GM18868 (cell line): ENCODE data around the gene CSNK2A2.

ENCODE experiments used
- ATAC-seq: cut with Tn5 transposase; IDR thresholded peaks from one replicate; pipeline ENCODE4 v1.9.1; 2021; ENCODE audit warnings: mild to moderate bottlenecking, moderate library complexity; ENCODE audit not compliant: unreplicated experiment

The CSNK2A2 gene

DNA sequence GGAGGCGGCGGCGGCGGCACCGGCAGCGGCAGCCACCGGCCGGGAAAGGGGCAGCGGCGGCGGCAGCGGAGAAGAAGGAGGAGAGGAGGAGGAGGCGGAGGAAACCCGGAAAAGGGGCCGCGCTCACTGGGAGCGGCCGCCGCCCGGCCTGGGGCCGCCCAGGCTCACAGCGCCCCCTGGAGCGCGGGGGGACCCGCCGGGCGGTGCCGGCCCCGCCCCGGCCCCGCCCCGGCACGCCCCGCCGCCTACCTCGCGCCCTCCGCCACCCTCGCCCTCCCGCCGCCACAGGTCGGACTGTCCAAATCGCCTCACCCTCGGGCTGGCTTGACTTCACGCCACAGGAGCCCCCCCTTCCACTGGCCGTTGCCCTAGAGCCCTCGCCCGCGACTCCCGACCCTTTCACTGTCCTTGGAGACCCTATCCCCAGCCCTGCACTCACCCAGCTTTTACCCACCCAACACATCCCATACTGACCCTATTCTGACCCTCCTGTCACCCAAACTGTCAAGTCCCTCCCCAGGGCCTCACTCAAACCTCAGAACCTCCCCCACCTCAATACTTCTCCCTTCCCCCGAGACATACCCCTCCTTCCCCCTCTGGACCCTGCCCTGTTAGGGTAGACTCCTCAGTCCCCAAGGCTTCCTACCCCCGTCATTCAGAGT is at the start of gene CSNK2A2:
TSS of gene CSNK2A2 (minus strand) at position 85 of the 662 bp plus-strand sequence. CDS start 370 bp downstream, outside the sequence.
- peak; percentile 96 for ATAC-seq

- peak; percentile 99 for ATAC-seq
Observed at GRCh38 chr16:58243528-58244004, 45.7 kb upstream of the CSNK2A2 start.

DNA sequence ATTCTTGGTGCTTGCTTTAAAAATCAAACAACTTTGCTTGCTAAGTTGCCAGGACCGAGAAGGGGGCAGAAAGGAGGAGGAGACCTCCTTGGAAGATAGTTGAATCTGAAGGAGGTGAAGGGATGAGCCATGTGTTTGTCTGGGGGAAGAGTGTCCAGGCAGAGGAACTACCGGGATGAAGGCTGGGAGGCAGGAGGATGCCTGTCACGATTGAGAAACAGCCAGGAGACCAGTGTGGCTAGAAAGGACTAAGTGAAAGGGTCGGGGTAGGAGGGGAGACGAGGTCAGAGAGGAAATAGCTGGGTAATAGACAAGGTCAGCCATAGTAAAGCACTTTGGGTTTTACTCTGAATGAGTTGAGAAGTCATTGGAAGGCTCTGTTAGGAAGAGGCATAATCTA is 38.9 kb upstream of the CSNK2A2 start:
- no peak for ATAC-seq

- ATAC-seq, result peak; percentile 99
Observed at GRCh38 chr16:58236231-58236690, 38.4 kb upstream of the CSNK2A2 start.

GRCh38 chr16:58235663-58236062 is 37.8 kb upstream of the CSNK2A2 start:
- ATAC-seq, result no peak

DNA sequence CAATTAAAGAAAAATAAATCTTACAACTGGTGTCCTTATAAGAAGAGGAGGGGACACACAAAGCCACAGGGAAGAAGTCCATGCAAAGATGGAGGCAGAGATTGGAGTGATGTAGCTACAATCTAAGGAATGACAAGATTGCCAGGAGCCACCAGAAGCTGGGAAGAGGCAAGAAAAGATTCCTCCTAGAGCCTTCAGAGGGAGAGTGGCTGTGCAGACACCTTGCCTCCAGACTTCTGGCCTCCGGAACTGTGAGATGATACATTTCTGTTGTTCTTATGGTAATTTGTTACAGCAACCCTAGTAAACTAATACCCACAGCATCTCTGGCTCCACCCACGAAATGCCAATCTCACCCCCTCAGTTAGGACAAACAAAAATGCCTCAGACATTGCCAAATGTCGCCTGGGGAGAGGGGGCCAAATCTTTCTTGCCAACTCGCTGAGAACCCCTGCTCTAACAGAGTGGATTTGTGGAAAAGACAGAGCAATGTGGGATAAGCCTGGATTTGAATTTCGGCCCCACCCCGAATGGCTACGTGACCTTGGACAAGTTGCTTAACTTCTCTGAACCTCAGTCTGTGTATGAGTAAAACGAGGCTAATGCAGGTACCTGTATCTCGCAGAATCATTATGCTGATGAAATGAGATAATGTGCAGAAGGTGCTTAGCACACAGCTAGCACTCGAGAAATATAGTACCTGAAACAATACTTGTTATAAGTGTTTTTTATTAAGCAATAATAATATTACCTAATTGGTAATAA is 37.1 kb upstream of the CSNK2A2 start:
- ATAC-seq, result no peak

DNA sequence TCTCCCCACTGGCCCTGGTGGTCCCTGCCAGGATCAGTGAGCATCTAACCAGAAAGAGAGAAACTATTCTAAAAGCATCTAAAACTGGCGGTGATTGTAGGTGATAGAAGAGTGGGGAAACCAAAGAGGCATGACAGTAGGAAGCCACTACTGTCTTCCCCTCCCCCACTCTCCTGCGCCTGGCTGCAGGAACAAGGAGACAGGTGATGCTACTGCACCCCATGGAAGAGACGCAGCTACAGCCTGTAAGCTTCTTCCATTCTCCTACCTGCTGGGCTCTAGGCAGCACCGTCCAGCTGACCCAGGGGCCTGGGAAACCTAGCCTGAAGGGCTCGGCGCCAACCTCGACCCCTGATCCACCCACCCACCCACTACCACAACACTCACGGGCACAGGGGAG is 32.4 kb upstream of the CSNK2A2 start:
- ATAC-seq, result no peak

DNA sequence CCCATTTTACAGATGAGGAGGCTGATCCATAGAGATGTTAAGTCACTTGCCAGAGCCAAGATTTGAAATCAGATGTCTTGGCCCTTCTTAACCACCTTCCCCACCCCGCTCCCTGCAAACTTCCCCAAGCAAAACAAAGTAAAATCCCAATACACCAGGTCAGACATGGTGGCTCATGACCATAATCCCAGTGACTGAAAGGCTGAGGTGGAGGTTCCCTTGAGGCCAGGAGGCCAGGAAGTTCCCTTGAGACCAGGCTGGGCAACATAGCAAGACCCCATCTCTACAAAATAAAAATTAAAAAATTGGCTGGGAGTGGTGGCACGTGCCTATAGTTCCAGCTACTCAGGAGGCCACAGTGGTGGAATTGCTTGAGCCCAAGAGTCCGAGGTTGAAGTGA is 28.9 kb upstream of the CSNK2A2 start:
- no peak for ATAC-seq

GRCh38 chr16:58225965-58226602 is 28.2 kb upstream of the CSNK2A2 start:
- no peak for ATAC-seq

GRCh38 chr16:58222532-58223316 is 24.8 kb upstream of the CSNK2A2 start:
- no peak for ATAC-seq

DNA sequence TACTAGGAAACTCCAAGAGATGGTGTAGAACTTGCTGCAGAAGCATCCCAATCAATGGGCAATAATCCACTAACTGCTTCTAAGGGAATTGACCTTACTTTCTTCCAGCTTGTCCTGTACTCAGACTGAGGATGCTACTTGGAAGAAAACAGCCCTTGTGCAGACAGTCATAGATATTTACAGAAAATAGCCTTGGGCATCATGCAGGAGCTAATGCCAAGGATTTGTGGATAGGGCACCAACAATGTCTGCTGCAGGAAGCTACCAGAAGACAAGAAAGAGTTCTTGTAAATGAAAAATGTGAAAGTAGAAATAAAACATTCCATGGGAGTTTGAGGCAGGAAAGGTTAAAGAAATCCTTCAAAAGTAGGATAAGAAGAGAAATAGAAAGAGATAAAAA is 21.5 kb upstream of the CSNK2A2 start:
- no peak for ATAC-seq

DNA sequence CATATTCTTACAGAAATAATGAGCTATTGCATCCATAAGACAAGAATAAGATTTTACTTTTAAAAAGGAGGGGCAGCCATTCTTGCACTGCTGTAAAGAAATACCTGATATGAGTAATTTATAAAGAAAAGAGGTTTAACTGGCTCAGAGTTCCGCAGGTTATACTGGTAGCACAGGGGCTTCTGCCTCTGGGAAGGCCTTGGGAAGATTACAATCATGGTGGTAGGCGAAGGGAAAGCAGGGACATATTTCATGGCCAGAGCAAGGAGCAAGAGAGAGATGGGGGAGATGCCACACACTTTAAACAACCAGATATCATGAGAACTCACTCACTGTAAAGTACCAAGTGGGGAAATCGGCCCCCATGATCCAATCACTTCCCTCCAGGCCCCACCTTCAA is 20.9 kb upstream of the CSNK2A2 start:
- ATAC-seq, result no peak

GRCh38 chr16:58217311-58217925 is 19.5 kb upstream of the CSNK2A2 start:
- ATAC-seq, result no peak

GRCh38 chr16:58212824-58213655 is 15.1 kb upstream of the CSNK2A2 start:
- peak; percentile 53 for ATAC-seq

DNA sequence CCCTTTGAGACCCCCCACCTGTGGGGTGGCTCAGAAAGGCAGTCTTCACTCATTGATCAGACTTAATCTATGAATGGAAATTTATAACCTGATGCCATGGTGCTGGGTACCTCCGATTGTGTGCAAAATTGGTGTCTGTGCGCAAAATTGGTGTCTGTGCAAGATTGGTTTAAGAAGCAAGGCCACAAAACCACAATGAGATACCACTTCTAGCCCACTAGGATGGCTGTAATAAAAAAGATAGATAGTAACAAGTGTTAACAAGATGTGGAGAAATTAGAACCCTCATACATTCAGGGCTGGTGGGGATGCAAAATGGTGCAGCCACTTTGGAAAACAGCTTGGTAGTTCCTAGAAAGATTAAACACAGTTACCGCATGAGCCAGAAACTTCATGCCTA is 13.9 kb upstream of the CSNK2A2 start:
- no peak for ATAC-seq

- no peak for ATAC-seq
Observed at GRCh38 chr16:58211245-58211644, 13.3 kb upstream of the CSNK2A2 start.

DNA sequence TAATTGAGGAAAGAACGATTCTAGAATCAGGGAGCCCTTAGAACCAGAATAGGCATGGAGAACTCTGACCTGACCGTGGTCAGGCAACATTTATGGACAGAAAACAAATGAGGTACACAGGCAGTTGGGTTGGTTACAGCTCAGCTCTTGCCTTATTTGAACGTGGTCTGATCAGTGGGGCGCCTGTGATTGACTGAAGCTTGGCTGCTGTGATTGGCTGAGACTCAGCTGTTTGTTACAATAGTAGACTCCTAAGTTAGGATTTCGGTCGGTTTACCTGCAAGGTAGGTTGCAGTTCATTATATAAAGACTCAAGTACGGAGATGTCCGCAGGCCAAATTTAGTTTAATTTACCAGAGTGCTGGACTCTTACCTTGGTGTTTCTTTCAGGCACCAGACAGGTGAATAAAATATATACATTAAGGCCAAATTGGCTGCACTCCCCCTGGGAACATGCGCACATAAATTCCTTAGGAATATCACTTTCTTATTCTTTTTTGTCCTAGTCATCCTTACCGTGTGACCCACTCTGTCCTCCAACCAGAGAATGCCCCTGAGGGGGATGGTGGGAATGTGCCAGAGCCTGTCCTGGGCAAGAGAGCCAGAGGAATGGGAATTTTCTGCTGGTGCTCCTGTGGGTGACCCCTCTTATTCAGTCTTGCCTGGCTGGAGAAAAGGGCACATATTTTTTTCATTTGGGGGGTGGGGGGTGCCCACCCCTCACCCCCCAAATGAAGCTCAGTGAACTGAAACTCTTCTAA is 7.5 kb upstream of the CSNK2A2 start:
- no peak for ATAC-seq

- ATAC-seq, result no peak
Observed at GRCh38 chr16:58201163-58201562, 3.3 kb upstream of the CSNK2A2 start.
